Epithelial cell of esophagus (primary cell): ENCODE data around the gene TMEM132C.

Source experiments
- DNase-seq: peaks from one replicate; pipeline ENCODE4 v3.0.0; 2010; ENCODE audit warnings: low read depth
- H3K4me3 ChIP-seq: 2 replicates; pipeline ENCODE4 v1.5.1; 2011; ENCODE audit warnings: mild to moderate bottlenecking, low read length, control low read depth
- CTCF ChIP-seq: IDR thresholded peaks from 2 replicates; pipeline ENCODE4 v1.5.1; 2011; ENCODE audit warnings: low read depth, mild to moderate bottlenecking, low read length, control low read depth, inconsistent platforms; ENCODE audit not compliant: insufficient read depth; ENCODE audit errors: missing control alignments

The TMEM132C gene

GRCh38 chr12:128557231-128557630 lies 290.3 kb downstream of the TMEM132C start:
- no peak for DNase-seq

GRCh38 chr12:128564956-128565355 lies 298.0 kb downstream of the TMEM132C start:
- no peak for DNase-seq
- H3K4me3 ChIP-seq = no peak overlapping the region
- no peak for TF ChIP-seq CTCF

More at GRCh38 chr12:128557231-128557630, 290.3 kb downstream of the TMEM132C start:
- no peak overlapping the region for H3K4me3 ChIP-seq
- TF ChIP-seq CTCF = no peak

- no peak overlapping the region for H3K4me3 ChIP-seq
- DNase-seq = no peak
- no peak for TF ChIP-seq CTCF
These were observed 300.8 kb downstream of the TMEM132C start for GRCh38 chr12:128567730-128568129.

- DNase-seq = no peak
- TF ChIP-seq CTCF = no peak
These were observed 303.5 kb downstream of the TMEM132C start for GRCh38 chr12:128570191-128571065.

GRCh38 chr12:128571906-128572810 lies 305.2 kb downstream of the TMEM132C start:
- no peak for TF ChIP-seq CTCF
- no peak for DNase-seq
- no peak overlapping the region for H3K4me3 ChIP-seq

More at GRCh38 chr12:128570191-128571065, 303.5 kb downstream of the TMEM132C start:
- H3K4me3 ChIP-seq = no peak overlapping the region

- no peak for DNase-seq
- no peak for TF ChIP-seq CTCF
- no peak overlapping the region for H3K4me3 ChIP-seq
These were observed 306.9 kb downstream of the TMEM132C start for GRCh38 chr12:128573907-128574306.
